GM18873 (cell line): ENCODE measurements around the gene DDX24.

Experiments used
- ATAC-seq: cut with Tn5 transposase; IDR thresholded peaks from one replicate; pipeline ENCODE4 v1.9.1; 2021; ENCODE audit warnings: mild to moderate bottlenecking, moderate library complexity, moderate number of reproducible peaks; ENCODE audit not compliant: unreplicated experiment, low FRiP score

The DDX24 gene

DNA sequence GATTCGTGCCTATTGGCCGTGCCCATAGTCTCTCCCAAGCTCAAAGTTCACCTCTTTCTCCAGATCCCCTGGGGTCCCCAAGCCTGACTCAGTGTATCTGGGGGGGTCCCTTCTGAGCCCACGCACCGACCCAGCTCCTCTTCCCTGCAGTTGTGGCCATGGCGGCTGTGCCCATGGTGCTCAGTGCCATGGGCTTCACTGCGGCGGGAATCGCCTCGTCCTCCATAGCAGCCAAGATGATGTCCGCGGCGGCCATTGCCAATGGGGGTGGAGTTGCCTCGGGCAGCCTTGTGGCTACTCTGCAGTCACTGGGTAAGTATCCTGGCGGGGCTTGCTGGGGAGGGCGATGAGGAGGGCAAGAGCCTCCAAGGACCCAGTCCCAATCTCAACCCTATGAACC, 34.6 kb upstream of the DDX24 start:
- no peak for ATAC-seq

DNA sequence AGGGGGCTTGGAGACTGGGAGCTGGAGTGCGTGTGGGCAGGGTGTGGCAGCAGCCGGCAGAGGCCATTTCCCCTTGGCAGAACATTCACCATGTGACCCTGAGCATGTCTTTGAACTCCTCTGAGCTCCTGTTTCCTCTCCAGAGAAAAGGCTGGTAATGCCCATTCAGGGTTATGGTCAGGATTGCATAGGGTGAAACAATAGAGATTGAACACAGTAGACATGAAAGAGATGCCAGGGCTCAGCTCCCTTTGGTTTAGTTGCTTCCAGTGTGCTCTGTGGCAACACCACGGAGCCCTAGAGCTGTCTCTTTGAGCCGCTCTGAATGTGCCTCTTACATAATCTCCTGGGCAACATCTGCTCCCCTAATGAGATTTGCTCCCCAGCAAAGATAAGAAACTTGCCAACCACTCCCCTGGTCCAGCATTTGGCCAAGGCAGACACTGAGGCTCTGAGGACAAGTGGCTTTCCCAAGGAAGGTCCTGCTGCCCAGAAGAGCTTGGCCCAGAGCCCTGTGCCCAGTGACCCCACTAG, 34.1 kb upstream of the DDX24 start:
- no peak for ATAC-seq

DNA sequence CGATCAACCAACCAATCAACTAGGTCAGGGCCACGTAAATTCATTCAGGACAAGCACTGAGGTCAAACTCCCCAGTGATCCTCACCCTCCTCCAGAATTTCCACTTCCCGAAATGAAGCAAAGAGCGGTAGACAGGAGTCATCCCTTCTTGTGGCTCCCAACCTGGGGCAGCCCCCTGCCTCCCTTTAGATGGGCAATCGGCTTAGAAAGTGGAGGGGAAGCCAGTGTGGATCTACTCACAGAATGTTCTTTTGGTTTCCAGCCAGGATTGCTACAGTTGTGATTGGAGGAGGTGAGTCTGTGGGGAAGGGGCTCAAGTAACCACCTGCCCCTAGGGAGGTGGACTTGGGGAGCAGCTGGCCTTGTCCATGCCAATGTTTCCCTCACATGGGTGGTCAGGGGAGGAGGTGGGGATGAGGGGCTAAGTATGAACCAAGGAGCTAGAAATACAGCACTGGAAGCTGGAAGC, 33.6 kb upstream of the DDX24 start:
- no peak for ATAC-seq

DNA sequence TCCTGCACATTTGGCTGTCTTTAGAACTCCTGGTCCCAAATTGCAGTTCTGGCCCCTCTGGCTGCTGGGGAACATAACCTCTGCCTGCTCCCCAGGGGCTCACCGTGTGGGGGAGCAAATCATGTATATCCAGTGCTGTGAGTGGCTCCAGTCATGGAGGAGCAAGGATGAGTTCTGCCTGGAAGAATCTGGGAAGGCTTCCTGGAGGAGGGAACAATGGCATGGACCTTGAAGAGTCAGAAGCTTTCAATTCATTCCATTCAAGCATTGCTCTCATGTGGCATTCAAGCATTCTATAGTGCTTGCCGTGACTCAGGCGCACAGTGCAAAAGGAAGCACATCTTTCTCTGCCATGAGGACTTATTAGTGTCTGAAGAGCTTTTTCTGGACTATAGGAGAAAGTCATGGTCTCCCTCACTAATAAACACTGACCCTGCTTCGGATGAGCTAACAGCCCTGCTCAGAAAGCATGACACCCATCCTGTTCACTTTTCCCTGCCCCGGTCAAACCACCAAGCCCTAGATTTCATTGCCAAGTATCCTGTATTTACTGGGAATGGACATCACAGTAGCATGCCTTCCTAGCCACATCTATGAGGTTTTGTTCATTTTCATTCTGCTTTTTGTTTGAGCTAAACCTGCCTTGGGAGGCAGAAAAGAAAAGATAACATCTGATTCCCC, 33.0 kb upstream of the DDX24 start:
- no peak for ATAC-seq

DNA sequence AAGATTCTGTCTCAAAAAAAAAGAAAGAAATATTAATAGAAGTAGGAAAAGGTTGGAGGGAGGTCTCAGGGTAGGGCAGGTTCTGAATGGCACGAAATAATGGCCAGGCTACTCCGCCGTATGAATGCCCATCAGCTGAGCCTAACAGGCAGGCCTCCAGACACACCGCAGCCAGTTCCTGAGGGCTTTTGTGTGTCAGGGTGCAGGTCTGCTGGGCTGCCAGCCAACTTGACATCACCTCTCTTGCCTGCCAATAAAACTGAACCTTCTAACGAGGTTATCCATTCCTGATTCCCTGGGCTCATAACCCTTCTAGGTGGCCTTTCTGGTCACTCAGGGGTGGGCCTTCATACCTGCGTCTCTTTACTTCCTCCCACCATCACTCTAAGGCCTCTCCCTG, 32.5 kb upstream of the DDX24 start:
- ATAC-seq = no peak

DNA sequence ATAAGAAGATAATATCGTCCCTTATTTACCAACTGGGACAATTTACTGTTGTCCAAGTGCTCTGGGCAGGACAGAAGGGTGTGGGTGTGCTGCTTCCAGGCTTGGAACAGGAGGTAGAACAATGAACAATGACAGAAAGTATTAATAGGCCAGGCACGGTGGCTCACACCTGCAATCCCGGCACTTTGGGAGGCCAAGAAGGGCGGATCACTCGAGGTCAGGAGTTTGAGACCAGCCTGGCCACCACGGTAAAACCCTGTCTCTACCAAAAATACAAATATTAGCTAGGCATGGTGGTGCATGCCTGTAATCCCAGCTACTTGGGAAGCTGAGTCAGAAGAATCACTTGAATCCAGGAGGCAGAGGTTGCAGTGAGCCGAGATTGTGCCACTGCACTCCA, 32.1 kb upstream of the DDX24 start:
- no peak for ATAC-seq

DNA sequence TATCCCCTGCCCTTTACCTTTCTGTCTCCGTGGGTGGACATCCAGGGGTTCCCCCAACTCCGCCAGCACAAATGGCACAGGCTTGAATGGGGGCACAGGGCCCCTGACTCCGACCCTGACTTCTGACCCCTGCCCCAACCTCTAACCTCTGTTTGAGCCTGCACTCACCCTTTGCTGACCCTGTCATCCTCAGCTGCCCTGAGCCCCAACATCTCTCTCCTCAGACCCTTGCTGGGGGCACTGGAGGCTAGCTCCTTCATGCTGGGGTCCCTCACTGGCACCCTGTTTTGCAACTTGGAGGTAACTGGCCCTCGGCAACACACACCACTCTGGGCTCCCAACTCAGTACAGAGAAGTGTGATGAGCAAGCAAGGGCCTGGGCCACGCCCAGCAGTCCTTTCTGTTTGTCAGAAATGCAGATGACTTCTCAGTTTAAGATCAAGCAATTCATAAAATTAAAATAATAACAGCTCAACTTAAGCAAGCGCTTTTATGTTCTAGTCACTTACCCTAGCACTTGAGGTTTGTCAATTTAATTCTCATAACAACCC, 31.6 kb upstream of the DDX24 start:
- no peak for ATAC-seq

DNA sequence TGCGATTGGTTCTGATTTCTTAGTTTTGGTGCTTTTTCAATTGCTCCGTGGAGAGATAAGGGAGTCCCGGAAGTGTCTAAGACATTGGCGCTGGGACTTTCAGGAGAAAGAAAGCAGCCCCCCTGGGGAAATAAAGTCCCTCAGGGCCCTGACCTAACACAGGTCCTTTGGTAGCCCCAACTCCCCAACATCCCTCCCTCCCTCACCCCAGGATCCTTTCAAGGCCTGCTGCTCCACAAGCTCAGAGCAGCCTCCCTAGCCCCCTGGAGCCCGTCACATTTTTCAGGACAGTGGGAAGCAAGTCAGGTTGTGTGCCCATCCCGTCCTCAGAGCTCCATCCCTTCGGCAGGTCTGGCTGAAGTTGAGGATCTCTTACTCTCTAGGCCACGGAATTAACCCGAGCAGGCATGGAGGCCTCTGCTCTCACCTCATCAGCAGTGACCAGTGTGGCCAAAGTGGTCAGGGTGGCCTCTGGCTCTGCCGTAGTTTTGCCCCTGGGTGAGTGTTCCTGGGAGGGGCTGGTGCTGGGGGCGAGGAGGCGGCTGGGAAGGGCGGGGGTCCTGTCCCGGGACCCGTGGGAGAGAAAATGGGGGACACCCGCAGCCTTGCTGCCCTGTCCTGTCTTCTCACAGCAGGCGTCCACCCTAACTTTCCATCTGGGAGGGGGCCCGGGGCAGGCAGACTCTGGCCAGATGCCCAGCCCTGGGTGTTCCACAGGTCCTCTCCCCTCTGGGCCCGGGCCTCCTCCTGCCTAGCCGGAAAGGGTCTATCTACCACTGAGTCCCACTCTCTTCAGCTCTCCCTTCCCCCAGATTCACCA, 30.5 kb upstream of the DDX24 start:
- ATAC-seq = no peak

DNA sequence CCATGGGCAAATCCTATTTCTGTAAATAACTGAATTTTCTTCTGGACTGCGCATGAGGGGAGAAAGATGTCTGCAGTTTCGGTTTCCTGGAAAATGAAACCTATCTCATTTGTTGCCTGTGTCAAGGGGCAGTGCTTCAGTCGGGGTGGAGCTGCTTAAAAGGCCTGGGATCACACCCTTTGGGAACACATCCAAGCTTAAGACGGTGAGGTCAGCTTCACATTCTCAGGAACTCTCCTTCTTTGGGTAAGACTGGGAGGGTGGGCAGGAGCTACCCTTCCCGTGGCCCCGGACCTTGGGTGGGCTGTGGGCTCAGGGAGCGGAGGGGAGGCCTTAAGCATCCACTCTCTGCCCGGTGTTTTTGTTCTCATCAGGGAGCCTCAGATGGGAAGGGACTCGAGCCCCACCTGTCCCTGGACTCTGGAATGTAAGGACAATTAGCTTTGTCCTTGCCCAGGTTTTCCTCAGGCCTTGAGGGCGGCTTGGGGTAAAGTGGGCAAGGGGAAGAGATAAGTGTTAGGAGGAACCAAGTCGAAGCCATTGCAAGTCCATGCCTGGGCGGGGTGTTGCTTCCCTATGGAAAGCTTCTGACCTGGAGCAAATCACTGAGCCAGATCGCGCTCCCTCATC, 29.7 kb upstream of the DDX24 start, which contains the start of gene IFI27:
Gene IFI27, plus strand, starts transcription at position 185 of the 630 bp plus-strand sequence.
- ATAC-seq = no peak

DNA sequence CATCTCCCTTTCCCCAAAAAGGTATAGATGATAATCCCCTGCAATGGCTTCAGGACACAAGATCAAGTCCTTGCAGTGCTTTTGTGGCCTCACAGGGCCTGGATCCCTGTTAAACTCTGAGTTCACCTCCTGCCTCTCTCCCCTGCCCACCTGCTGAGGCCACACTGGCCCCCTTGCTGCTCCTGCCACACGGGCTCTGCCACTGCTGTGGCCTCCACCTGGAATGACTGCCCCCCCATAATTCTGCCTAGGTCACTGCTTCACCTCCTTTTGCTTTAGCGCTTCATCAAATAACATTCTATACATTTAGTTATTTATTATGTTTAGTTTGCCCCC, 28.9 kb upstream of the DDX24 start:
- no peak for ATAC-seq

DNA sequence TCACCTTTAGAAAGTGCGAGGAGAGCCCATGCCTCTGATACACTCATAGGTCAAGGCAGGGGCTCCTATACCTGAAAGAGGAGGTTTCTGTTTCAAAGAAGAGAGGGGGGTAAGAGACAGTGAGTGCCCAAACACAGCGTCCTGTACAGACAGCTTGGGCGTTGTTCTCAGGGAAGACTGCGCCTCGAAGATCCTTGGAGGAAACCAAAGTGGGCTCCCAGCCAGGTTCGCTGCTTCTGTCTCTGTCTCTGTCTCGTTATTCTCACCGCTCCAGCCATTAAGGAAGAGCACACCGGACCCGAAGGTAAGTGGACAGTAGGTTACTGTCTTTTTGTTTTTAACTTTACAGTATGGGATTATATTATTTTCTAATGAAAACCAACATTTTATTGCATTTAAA, 23.7 kb upstream of the DDX24 start:
- ATAC-seq = no peak

DNA sequence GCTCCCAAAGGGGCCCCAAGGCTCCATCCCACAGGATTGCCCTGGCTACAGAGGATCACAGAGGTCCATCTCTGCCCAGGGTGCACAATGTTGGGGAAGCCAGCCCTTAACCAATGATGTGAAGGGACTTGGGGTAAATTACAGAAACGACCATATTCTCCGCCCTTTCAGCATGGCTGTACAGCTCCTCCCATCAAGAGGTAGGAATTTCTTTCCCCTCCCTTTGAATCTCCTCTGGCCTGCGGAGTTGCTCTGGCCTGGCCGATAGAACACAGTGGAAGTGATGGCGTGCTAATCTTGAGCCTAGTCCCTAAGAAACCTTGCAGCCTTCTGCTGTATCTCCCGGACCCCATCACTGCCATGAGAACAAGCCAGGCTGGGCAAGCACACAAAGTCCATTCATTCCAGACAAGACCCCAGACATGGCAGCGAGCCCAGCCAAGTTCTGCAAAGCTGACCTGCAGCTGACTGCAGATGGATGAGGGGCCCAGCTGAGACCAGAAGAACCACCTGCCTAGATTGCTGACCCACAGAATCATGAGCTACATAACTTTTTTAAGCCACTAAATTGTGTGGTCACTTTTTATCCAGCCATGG, 22.6 kb upstream of the DDX24 start:
- no peak for ATAC-seq

DNA sequence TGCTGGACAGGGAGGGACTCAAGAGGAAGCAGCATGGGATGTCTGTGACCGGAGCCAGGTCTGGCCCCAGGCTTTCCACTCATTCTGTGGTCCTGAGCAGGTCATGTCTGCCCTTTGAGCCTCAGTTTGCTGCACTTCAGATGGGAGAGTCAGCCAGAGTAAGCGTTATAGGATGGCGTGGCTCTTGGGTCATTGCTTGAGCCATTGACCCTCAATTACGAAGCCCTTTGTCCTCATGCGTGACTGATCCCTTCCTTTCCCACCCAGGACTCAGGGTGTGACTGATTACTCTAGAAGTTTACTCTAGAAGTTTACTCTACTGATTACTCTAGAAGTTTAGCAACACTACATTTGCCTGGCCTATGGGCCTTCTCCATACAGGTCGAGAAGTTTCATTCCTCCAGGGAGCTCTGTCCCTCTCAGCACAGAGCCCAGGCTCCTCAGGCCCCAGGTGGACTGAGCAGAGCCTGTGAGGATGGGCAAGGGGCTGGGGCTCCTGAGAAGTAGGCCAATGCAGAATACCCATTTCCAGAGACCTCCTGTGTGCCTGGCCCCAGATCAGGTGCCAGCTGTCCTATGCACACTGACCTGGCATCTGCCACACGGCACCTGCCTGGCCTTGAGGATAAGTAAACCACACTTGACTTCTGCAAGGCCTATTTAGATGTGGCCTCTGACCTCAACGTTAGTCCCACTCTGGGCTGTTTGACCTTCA, 21.9 kb upstream of the DDX24 start:
- no peak for ATAC-seq

DNA sequence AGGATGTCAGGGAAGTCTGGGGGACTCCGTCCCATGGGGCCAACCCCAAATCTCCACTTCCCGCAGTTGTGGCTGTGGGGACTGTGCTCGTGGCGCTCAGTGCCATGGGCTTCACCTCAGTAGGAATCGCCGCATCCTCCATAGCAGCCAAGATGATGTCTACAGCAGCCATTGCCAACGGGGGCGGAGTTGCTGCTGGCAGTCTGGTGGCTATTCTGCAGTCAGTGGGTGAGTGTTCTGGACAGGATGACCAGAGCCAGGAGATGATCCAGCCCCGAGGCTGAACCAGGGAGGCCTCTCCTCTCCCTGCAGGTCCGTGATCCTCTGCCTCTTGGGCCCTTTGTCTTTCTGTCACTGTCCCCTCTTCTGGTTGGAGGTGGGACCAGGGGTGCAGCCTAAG, 20.7 kb upstream of the DDX24 start:
- ATAC-seq = no peak

DNA sequence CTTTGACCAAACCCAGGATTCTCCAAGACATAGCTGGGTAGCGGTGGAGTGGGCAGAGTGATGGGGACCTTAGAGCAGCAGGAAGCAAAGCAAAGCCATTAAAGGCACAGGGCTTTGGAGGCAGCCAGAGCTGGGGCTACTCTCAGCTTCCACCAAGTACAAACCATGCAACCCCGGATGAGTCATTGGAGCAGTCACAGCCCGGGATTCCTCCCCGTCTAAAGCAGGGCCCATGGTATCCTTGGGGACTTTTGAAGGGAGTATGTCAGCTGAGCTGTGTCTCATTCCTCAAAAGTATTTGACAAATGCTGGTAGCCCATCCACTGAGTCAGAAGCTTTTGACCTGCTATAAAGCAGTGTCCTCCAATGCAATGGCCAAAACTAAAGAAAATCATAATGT, 19.8 kb upstream of the DDX24 start:
- no peak for ATAC-seq

DNA sequence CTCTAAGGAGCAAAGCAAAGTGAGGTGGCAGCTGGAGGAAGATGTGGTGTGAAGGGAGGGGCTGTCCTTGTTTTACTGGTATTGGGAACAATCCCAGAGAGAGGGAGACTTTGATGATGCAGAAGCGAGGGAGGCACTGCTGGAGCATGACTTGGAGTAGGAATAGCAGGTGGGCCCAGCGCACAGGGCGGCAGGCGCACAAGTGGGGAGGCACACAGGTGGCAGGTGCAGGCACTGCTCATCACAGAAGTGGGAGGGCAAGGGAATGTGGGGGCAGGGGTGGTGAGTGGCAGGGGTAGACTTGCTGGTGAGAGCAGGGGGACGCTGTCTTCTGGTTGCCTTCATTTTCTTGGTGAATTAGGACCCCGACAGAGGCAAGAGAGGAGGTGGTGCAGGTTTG, 18.0 kb upstream of the DDX24 start:
- ATAC-seq = no peak

DNA sequence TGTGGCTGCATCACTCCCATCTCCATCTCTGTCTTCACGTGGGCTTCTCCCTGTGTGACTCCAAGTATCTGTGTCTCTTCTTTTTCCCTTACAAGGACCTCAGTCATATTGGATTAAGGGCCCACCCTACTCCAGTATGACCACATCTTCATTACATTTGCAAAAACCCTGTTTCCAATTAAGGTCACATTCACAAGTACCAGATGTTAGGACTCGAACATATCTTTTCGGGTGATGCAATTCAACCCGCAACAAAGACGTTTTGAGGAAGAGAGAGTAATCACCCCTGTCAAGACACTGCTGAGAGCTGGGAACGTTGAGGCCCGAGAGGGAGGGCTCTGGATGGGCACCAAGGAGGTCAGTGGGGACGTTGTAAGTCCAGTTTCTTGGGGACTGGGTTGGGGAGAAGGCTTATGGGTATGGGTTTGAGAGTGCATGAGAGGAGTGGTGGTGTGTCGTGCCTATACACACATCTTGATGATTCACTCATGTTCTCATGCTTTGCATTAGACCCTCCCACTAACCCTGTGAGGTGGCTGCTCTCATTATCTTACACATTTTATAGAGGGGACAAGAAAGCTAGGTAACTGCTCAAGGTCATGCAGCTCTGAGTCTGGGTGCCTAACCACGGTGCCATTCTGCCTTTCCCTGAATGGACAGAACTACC, 17.5 kb upstream of the DDX24 start:
- no peak for ATAC-seq

DNA sequence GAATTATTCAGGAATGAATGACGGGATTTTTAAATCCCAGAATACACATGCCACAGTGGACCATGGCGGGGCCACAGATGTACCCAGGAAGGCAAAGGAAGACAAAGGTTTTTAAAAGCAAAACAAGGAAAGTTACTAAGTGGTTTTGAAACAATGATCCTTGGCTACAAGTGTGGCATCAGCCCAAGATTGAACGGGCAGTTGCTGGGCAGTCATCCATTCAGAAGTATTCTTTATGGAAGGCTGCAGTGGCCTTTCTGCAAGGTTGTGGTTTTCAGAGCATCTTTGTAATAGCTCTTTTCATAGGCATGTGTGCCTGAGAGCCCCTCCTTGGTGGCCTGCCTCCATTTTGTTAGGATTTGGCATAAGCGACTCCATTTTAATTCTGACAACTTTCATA, 16.1 kb upstream of the DDX24 start:
- no peak for ATAC-seq

DNA sequence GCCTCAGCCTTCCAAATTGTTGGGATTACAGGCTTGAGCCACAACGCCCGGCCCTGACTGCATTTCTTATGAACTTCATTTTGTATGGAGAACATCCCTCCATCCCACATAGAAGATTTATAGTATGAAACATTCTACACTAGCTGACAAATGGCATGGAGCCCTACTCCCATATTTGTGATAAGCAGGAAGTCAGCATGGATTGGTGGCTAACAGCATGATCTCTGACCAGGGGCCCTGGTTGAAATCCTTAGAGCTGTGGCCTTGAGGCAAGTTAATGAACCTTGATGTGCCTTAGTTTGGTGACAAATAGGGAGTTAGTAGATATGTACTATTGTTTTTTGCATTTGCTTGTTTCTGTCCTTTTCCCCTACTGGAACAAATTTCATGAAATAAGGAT, 12.4 kb upstream of the DDX24 start:
- no peak for ATAC-seq

DNA sequence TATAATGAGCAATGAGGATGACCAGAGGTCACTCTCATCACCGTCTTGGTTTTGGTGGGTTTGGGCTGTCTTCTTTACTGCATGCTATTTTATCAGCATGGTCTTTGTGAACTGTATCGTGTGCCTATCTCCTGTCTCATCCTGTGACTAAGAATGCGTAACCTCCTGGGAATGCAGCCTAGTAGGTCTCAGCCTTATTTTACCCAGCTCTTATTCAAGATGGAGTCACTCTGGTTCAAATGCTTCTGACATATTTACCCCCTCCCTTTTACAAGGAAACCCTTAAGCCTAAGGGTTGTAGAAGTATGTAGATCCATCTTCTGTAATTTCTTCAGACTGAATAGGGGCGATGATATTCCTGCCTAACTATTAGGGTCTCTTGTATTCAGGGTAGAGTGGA, 8.5 kb upstream of the DDX24 start:
- no peak for ATAC-seq
